AG09309 (cell line): ENCODE measurements around the gene CHRDL2.

Source experiments
- DNase-seq: peaks from one replicate; pipeline ENCODE4 v3.0.0-alpha.2; 2010; ENCODE audit warnings: low read depth
- H3K4me3 ChIP-seq: 2 replicates; pipeline ENCODE4 v1.5.1; 2011; ENCODE audit warnings: mild to moderate bottlenecking, low read depth, low read length, moderate library complexity; ENCODE audit not compliant: control insufficient read depth
- TF ChIP-seq, protein P1 (sequence below): IDR thresholded peaks from 2 replicates; pipeline ENCODE4 v1.5.1; 2011; ENCODE audit warnings: mild to moderate bottlenecking, low read depth, low read length, inconsistent platforms; ENCODE audit not compliant: insufficient read depth, control insufficient read depth; ENCODE audit errors: missing control alignments

CHRDL2 gene

DNA sequence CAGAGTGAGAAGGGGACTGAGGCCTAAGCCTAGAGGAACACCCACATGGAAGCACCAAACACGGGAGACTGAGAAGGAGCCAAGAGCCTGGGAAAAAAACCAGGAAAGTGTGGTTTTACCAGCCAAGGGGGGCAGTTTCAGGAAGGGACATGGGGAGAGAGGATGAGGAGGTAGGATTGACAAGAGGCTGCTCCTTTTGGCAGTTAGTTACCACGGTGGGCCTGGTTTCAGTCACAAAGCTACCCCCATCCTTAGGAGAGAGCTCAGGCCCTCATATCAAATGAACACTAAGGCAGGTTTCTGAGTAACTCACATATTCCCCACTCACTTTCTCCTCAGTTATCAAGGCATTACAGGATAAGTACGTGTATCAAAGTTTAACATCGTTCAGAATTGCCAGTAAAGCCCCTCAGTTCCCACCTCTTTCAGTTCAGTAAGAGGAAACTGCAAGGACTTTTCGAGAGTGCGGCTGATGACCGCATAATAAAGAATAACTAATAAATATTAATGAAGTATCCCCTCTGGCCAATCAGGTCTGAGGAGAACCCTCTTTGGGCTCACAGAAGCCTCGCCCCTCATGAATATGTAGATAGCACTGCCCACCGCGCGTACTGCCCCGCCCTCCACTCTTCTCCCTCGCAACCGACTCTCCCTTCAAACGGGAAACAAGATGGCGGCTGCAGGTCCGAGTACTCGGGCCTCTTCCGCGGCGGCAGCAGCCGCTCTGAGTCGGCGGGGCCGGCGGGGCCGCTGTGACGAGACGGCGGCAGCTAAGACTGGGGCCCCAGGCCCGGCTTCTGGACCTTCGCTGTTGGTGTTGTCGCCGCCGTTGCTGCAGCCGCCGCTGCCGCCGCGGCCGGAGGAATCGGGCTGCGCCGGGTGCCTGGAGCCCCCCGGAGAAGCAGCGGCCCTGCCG is 17.2 kb upstream of the CHRDL2 start, which contains the start of gene RNF169:
RNF169 (plus strand) TSS at position 639 of the 916 bp plus-strand sequence; CDS start at position 671, 32 bp downstream.
- TF ChIP-seq, protein P1, sequence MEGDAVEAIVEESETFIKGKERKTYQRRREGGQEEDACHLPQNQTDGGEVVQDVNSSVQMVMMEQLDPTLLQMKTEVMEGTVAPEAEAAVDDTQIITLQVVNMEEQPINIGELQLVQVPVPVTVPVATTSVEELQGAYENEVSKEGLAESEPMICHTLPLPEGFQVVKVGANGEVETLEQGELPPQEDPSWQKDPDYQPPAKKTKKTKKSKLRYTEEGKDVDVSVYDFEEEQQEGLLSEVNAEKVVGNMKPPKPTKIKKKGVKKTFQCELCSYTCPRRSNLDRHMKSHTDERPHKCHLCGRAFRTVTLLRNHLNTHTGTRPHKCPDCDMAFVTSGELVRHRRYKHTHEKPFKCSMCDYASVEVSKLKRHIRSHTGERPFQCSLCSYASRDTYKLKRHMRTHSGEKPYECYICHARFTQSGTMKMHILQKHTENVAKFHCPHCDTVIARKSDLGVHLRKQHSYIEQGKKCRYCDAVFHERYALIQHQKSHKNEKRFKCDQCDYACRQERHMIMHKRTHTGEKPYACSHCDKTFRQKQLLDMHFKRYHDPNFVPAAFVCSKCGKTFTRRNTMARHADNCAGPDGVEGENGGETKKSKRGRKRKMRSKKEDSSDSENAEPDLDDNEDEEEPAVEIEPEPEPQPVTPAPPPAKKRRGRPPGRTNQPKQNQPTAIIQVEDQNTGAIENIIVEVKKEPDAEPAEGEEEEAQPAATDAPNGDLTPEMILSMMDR = no peak
- peak within 1 kb of the TSS; percentile 78 for H3K4me3 ChIP-seq
- peak; percentile 83 for DNase-seq

DNA sequence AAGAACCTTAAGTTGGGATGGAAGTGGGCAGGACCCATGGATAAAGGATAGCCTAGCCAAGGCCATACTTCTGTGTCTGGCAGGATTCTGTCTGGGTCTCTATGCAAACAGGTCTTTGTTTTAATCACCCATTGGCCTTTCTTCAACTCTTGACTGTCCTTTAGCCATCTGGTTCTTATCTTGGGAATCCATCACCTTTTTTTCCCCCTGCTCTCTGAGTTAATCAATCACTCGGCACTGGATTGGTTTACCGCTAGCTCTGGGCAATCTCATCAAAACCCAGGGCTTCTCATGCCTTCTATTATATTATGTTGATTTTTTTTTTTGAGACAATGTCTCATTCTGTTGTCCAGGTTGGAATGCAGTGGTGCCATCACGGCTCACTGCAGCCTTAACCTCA is 15.6 kb upstream of the CHRDL2 start:
- TF ChIP-seq, protein P1 = no peak
- DNase-seq = no peak
- H3K4me3 ChIP-seq = no peak overlapping the region

DNA sequence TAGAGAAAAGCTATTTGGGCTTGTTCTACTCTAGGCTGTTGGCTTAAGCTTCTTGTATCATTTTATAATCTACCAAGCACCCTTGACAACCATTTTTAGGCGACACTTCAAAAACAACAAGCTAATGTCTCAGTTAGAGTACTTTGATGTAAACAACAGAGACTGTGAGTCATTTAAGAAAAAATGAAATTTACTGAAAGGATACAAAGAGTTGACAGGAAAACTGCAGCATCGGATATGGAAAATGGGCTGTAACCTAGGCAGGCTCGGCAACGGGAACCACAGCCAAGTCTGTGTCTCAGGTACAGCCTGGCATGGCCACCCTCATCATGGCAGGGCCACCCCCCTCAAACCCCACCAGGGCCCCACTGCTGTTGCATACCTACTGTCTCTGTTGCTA is 13.1 kb upstream of the CHRDL2 start:
- TF ChIP-seq, protein P1 = no peak
- H3K4me3 ChIP-seq = no peak overlapping the region
- no peak for DNase-seq

DNA sequence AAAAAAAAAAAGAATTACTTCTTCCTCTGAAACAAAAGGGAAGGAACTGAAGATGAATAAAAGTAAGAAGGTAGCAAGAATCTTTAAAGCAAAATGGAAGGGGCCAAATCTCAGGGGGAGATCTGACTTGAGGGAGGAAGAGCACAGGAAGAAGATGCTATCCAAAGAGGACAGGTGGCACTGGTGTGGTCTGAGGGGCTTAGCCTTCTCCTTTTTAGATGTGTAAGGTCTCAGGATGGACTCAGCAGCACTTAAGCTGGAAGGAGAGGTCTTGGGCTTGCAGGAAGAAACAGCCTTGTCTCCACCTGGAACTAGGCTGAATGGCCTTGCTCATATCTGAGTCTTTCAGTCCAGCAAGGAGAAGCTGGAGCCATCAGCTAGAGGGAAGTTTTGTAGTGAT is 12.4 kb upstream of the CHRDL2 start:
- TF ChIP-seq, protein P1 = no peak
- H3K4me3 ChIP-seq = no peak overlapping the region
- no peak for DNase-seq

DNA sequence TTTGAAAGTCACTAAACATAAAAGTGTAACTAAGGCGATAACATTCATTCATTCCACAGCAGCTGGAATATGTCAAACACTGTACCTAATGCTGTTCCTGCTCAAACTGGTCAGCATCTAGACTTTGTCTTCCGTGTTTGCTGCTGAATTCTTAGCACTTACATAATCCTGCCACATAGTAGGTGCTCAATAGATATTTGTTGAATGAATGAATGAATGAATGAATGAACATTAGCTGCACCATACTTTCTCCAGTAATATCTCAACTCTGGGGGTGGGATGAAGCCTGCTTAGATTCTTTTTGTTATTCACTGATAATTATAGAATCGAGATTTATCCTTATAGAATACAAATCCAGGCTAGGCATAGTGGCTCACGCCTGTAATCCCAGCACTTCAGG is 10.8 kb upstream of the CHRDL2 start:
- TF ChIP-seq, protein P1 = no peak
- no peak for DNase-seq
- H3K4me3 ChIP-seq = no peak overlapping the region

DNA sequence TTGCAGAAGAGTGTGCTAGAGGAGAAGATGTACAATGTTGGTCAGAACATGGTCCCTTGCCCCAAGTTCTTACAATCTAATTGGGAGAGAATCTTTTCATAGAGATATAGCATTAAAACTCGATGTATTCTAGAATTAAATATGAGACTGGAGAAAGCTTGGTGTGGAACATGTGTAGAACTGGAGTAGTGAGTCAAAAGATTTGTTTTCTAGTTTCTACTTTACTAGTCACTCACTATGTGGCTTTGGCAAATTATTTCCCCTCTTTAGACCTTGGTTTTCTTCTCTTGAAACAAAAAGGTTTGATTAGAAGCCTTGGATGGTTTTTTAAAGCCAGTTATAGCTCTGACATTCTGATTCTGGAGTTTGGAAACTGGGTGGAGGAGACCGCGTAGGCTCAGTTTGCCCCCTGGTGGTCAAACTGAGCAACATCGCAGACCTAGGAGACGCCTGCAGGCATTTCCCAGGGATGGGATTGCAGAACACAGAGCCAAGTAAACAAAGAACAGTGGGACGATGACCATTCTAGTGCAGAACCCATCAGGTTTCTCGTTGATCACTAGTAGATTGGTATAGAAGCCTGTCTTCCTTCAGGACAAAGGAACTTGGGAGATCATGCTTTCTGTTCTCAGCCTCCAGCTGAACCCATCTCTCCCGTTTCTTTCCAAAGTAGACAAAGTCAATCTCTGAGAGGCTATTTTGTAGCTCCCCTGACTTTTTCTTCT is 8.5 kb upstream of the CHRDL2 start:
- TF ChIP-seq, protein P1 = peak; percentile 91
- H3K4me3 ChIP-seq = no peak overlapping the region
- DNase-seq = peak; percentile 28
